ENCODE measurements around the gene EPOP. TPM values are rescaled to one million over a fixed set of nuclear protein-coding genes. Genes with fewer than 3 reads are reported as not detected.
A peak's percentile ranks its signal among the peaks of the same experiment; 100 is the strongest.

EPOP gene
- total RNA-seq, result 10 to 100 TPM; 27.5 to 31.3 TPM

GRCh38 chr17:38674749-38675615 is at the start of gene EPOP:
Gene EPOP, minus strand, starts transcription at chr17:38674957. Its CDS starts 462 bp downstream, at chr17:38674495.
- Mint-ChIP-seq H3K27ac (peak within 1 kb of the TSS; percentile 41 to 84), H3K36me3 (no peaks in the 10 kb centered on the region), H3K9me3 (no peaks in the 10 kb centered on the region)
- DNase-seq (ENCODE audit: low spot score in 2 of 2) (peak; percentile 92 to 94), ATAC-seq (peak; percentile 80 to 90)

- Mint-ChIP-seq H3K9me3 (no peaks in the 10 kb centered on the region), H3K36me3 (peaks cover 4 to 20% of the 10 kb centered on the region in 2 donors), H3K27ac (no peak overlapping the region)
- ATAC-seq (no peak), DNase-seq (ENCODE audit: low spot score in 2 of 2) (no peak)
Measured at GRCh38 chr17:38721802-38722201, 47.0 kb upstream of the EPOP start.

- no peak for DNase-seq (ENCODE audit: low spot score in 2 of 2)
- peak overlapping the region in 1 of 2 donors; percentile 26 for H3K27ac Mint-ChIP-seq
- no peaks in the 10 kb centered on the region for H3K9me3 Mint-ChIP-seq
- peaks cover 4 to 20% of the 10 kb centered on the region in 2 donors for H3K36me3 Mint-ChIP-seq
- ATAC-seq, result no peak
Measured at GRCh38 chr17:38720941-38721340, 46.2 kb upstream of the EPOP start.

- Mint-ChIP-seq H3K27ac (peak overlapping the region in 1 of 2 donors; percentile 29), H3K9me3 (no peaks in the 10 kb centered on the region), H3K36me3 (peaks cover 4 to 20% of the 10 kb centered on the region in 2 donors)
- DNase-seq (ENCODE audit: low spot score in 2 of 2) (no peak), ATAC-seq (no peak)
Measured at GRCh38 chr17:38719943-38720641, 45.3 kb upstream of the EPOP start.

- Mint-ChIP-seq H3K36me3 (peaks cover 4 to 26% of the 10 kb centered on the region in 2 donors), H3K27ac (peak overlapping the region; percentile 29 to 74), H3K9me3 (no peaks in the 10 kb centered on the region)
- ATAC-seq (no peak), DNase-seq (ENCODE audit: low spot score in 2 of 2) (no peak)
Measured at GRCh38 chr17:38719289-38719942, 44.7 kb upstream of the EPOP start.

GRCh38 chr17:38717139-38717745 is 42.5 kb upstream of the EPOP start:
- Mint-ChIP-seq H3K27ac (peak overlapping the region; percentile 74 to 84), H3K36me3 (peaks cover 4 to 24% of the 10 kb centered on the region in 2 donors), H3K9me3 (no peaks in the 10 kb centered on the region)
- DNase-seq (ENCODE audit: low spot score in 2 of 2) (no peak), ATAC-seq (no peak)

GRCh38 chr17:38716368-38717005 is 41.7 kb upstream of the EPOP start:
- Mint-ChIP-seq H3K9me3 (no peaks in the 10 kb centered on the region), H3K36me3 (peaks cover 4 to 24% of the 10 kb centered on the region in 2 donors), H3K27ac (peak overlapping the region; percentile 86 to 96)
- ATAC-seq, result no peak
- no peak for DNase-seq (ENCODE audit: low spot score in 2 of 2)

GRCh38 chr17:38715216-38715943 is 40.6 kb upstream of the EPOP start:
- peaks cover 6 to 15% of the 10 kb centered on the region in 2 donors for H3K36me3 Mint-ChIP-seq
- no peaks in the 10 kb centered on the region for H3K9me3 Mint-ChIP-seq
- ATAC-seq, result peak in 1 of 2 donors; percentile 74
- peak overlapping the region; percentile 86 to 96 for H3K27ac Mint-ChIP-seq
- DNase-seq (ENCODE audit: low spot score in 2 of 2), result no peak

- peaks cover 10 to 21% of the 10 kb centered on the region in 2 donors for H3K36me3 Mint-ChIP-seq
Measured at GRCh38 chr17:38713456-38714075, 38.8 kb upstream of the EPOP start.

GRCh38 chr17:38712593-38712992 is 37.8 kb upstream of the EPOP start:
- ATAC-seq, result no peak
- H3K27ac Mint-ChIP-seq, result peak overlapping the region in 1 of 2 donors; percentile 28
- DNase-seq (ENCODE audit: low spot score in 2 of 2), result no peak
- H3K9me3 Mint-ChIP-seq, result no peaks in the 10 kb centered on the region
- H3K36me3 Mint-ChIP-seq, result peaks cover 14 to 28% of the 10 kb centered on the region in 2 donors

More at GRCh38 chr17:38713456-38714075, 38.8 kb upstream of the EPOP start:
- Mint-ChIP-seq H3K9me3 (no peaks in the 10 kb centered on the region), H3K27ac (no peak overlapping the region)
- ATAC-seq (no peak), DNase-seq (ENCODE audit: low spot score in 2 of 2) (no peak)

- Mint-ChIP-seq H3K9me3 (no peaks in the 10 kb centered on the region), H3K27ac (peak overlapping the region; percentile 28 to 93), H3K36me3 (peaks cover 18 to 34% of the 10 kb centered on the region in 2 donors)
- ATAC-seq (no peak), DNase-seq (ENCODE audit: low spot score in 2 of 2) (no peak)
Measured at GRCh38 chr17:38711792-38712571, 37.2 kb upstream of the EPOP start.

- DNase-seq (ENCODE audit: low spot score in 2 of 2) (no peak), ATAC-seq (no peak)
- Mint-ChIP-seq H3K27ac (peak overlapping the region; percentile 13 to 93), H3K36me3 (peaks cover 28 to 42% of the 10 kb centered on the region in 2 donors), H3K9me3 (no peaks in the 10 kb centered on the region)
Measured at GRCh38 chr17:38710985-38711384, 36.2 kb upstream of the EPOP start.

- DNase-seq (ENCODE audit: low spot score in 2 of 2) (no peak), ATAC-seq (no peak)
- H3K9me3 Mint-ChIP-seq, result no peaks in the 10 kb centered on the region
- H3K27ac Mint-ChIP-seq, result peak overlapping the region; percentile 13 to 93
- peaks cover 31 to 45% of the 10 kb centered on the region in 2 donors for H3K36me3 Mint-ChIP-seq
Measured at GRCh38 chr17:38710604-38710962, 35.8 kb upstream of the EPOP start.

- peak overlapping the region; percentile 13 to 93 for H3K27ac Mint-ChIP-seq
- peaks cover 31 to 45% of the 10 kb centered on the region in 2 donors for H3K36me3 Mint-ChIP-seq
Measured at GRCh38 chr17:38709864-38710603, 35.3 kb upstream of the EPOP start.

More at GRCh38 chr17:38709864-38710603, 35.3 kb upstream of the EPOP start:
- no peaks in the 10 kb centered on the region for H3K9me3 Mint-ChIP-seq
- ATAC-seq (no peak), DNase-seq (ENCODE audit: low spot score in 2 of 2) (no peak)

Data from activated naive CD4-positive, alpha-beta T cell treated with anti-CD3 and anti-CD28 coated beads, Interleukin-2, amount 50 U/mL, for 72 hours (primary cell).